Skin epidermis (tissue), 12 donors: ENCODE measurements around the gene GBP2.
A peak's percentile ranks its signal among the peaks of the same experiment; 100 is the strongest.
"Not testable (repeated sequence)": the region's sequence is repeated elsewhere in the genome, so short reads cannot be mapped to it uniquely, and the experiment has no call there.

Experiments
- H3K27ac ChIP-seq, 21 experiments: fragments of 200-600 bp; sonication (generic) in 11 of 21; one replicate each; pipeline ENCODE4 v1.5.0; 2020; ENCODE audit warnings: mild to moderate bottlenecking in 3 of 21, inconsistent platforms in 2 of 21, moderate library complexity in 2 of 21
- H3K4me3 ChIP-seq, 7 experiments: fragments of 200-600 bp; sonication (generic) in 2 of 7; one replicate each; pipeline ENCODE4 v1.5.0; 2020; ENCODE audit warnings: inconsistent platforms in 2 of 7, mild to moderate bottlenecking in 2 of 7, moderate library complexity in 1 of 7

The GBP2 gene

GRCh38 chr1:89129911-89130310 lies 4.0 kb upstream of the GBP2 start:
- H3K27ac ChIP-seq, result peak overlapping the region in 14 of 21 experiments; percentile 27 to 97 (median 80)

GRCh38 chr1:89128003-89128458 lies 2.1 kb upstream of the GBP2 start:
- Histone ChIP-seq H3K27ac (peak overlapping the region in 20 of 21 experiments; percentile 2 to 97 (median 78)), H3K4me3 (peak overlapping the region in 4 of 7 experiments; percentile 1 to 32 (median 24))

More at GRCh38 chr1:89129911-89130310, 4.0 kb upstream of the GBP2 start:
- H3K4me3 ChIP-seq, result no peak overlapping the region

- Histone ChIP-seq H3K4me3 (peak overlapping the region in 3 of 7 experiments; percentile 7 to 59 (median 51)), H3K27ac (peak overlapping the region in 20 of 21 experiments; percentile 50 to 97 (median 84))
Observed at GRCh38 chr1:89126602-89127565, 970 bp upstream of the GBP2 start.

- peak overlapping the region; percentile 44 to 64 (median 51) for H3K4me3 ChIP-seq
- H3K27ac ChIP-seq, result peak overlapping the region in 20 of 21 experiments; percentile 68 to 97 (median 84)
Observed at GRCh38 chr1:89125240-89125912, 538 bp downstream of the GBP2 start.

GRCh38 chr1:89121641-89122040 lies 4.3 kb downstream of the GBP2 start:
- Histone ChIP-seq H3K4me3 (no peak overlapping the region), H3K27ac (no peak overlapping the region)

GRCh38 chr1:89114662-89115061 lies 11.3 kb downstream of the GBP2 start:
- Histone ChIP-seq H3K4me3 (no peak overlapping the region), H3K27ac (no peak overlapping the region)

GRCh38 chr1:89112871-89113613 lies 12.9 kb downstream of the GBP2 start:
- Histone ChIP-seq H3K27ac (peak overlapping the region in 1 of 21 experiments; percentile 22), H3K4me3 (no peak overlapping the region)

GRCh38 chr1:89104687-89105086 lies 21.2 kb downstream of the GBP2 start:
- Histone ChIP-seq H3K4me3 (no peak overlapping the region), H3K27ac (no peak overlapping the region)

- H3K4me3 ChIP-seq, result no peak overlapping the region
- no peak overlapping the region for H3K27ac ChIP-seq
Observed at GRCh38 chr1:89104147-89104546, 21.8 kb downstream of the GBP2 start.

- Histone ChIP-seq H3K4me3 (no peak overlapping the region), H3K27ac (no peak overlapping the region)
Observed at GRCh38 chr1:89102021-89102420, 23.9 kb downstream of the GBP2 start.

- H3K27ac ChIP-seq, result no peak overlapping the region
- H3K4me3 ChIP-seq, result no peak overlapping the region
Observed at GRCh38 chr1:89100412-89100811, 25.5 kb downstream of the GBP2 start.

- Histone ChIP-seq H3K4me3 (no peak overlapping the region), H3K27ac (no peak overlapping the region)
Observed at GRCh38 chr1:89098857-89099256, 27.1 kb downstream of the GBP2 start.

- H3K27ac ChIP-seq, result no peak overlapping the region
- H3K4me3 ChIP-seq, result no peak overlapping the region
Observed at GRCh38 chr1:89095737-89096136, 30.2 kb downstream of the GBP2 start.

GRCh38 chr1:89089962-89090361 lies 36.0 kb downstream of the GBP2 start:
- Histone ChIP-seq H3K27ac (no peak overlapping the region), H3K4me3 (no peak overlapping the region)

- H3K27ac ChIP-seq, result no peak overlapping the region
- H3K4me3 ChIP-seq, result no peak overlapping the region
Observed at GRCh38 chr1:89088572-89088971, 37.3 kb downstream of the GBP2 start.

- no peak overlapping the region for H3K27ac ChIP-seq
- H3K4me3 ChIP-seq, result no peak overlapping the region
Observed at GRCh38 chr1:89087241-89087640, 38.7 kb downstream of the GBP2 start.

- H3K27ac ChIP-seq, result no peak overlapping the region
- no peak overlapping the region for H3K4me3 ChIP-seq
Observed at GRCh38 chr1:89085781-89086180, 40.1 kb downstream of the GBP2 start.

GRCh38 chr1:89081005-89081404 lies 44.9 kb downstream of the GBP2 start:
- Histone ChIP-seq H3K4me3 (no peak overlapping the region), H3K27ac (peak overlapping the region in 6 of 21 experiments; percentile 34 to 57 (median 50))

- H3K4me3 ChIP-seq, result not testable (repeated sequence)
- peak overlapping the region in 3 of 21 experiments; percentile 25 to 57 (median 47) for H3K27ac ChIP-seq
Observed at GRCh38 chr1:89080068-89080467, 45.8 kb downstream of the GBP2 start.
